ENCODE measurements around the gene HPSE. TPM values are rescaled to one million over a fixed set of nuclear protein-coding genes. Genes with fewer than 3 reads are reported as not detected.

HPSE gene
- total and polyA plus RNA-seq, 4 donors = 0.43 to 4.7 (median 1.0) TPM

- TF ChIP-seq FOXA2 (IDR thresholded peaks at IDR 0.05) (no peak), SP1 (IDR thresholded peaks at IDR 0.05) (no peak), HNF4A (conservative IDR thresholded peaks at IDR 0.05) (no peak)
These were observed 18.0 kb downstream of the HPSE start (continued) for GRCh38 chr4:83316459-83317165.

DNA sequence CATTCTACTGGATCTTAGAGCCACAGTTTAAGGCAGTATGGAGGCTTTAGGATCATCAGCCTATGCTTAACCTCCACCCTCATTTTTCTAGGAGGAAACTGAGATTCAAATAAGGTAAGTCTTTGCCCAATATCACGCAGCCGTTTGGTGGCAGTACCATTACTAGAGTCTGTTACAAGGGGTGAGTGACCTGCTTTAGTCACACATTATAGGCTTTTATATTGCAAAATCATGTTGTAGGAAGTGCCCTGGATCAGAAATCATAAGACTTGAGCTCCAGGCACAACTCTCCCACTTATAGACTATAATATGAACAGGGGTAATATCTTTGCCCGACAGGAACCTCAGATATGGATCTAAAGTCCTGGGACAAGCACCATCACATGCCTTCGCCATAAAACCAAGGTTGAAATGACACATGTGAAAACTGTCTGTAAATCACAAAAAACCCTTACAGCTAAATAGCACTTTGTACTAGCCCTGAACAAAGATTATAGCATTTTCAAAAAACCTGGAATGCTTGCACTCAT lies 19.2 kb downstream of the HPSE start:
- whole genome bisulfite sequencing = 91% methylated on average over 4 of the region's 4 CpGs
- no peak overlapping the region for H3K27ac ChIP-seq (ENCODE audit: low read depth in 1 of 2, low read length in 2 of 2)
- no peaks in the 10 kb centered on the region for H3K36me3 ChIP-seq (ENCODE audit: control insufficient read depth in 4 of 4, insufficient read depth in 3 of 4, low read depth in 1 of 4, low read length in 3 of 4)
- no peaks in the 10 kb centered on the region for H3K4me1 ChIP-seq (ENCODE audit: control insufficient read depth in 4 of 4, insufficient read depth in 4 of 4, low read length in 3 of 4)
- no peaks in the 10 kb centered on the region for H3K9me3 ChIP-seq (ENCODE audit: control insufficient read depth in 4 of 4, low read length in 3 of 4)
- no peak overlapping the region for H3K9ac ChIP-seq (ENCODE audit: low read depth in 1 of 2, low read length in 2 of 2)
- DNase-seq (ENCODE audit: low spot score) = no peak
- TF ChIP-seq NR2F2 (IDR thresholded peaks at IDR 0.05) (no peak), RXRA (IDR thresholded peaks at IDR 0.05) (no peak), YY1 (IDR thresholded peaks at IDR 0.05) (no peak), MAX (IDR thresholded peaks at IDR 0.05) (no peak), JUND (IDR thresholded peaks at IDR 0.05) (no peak), GABPA (IDR thresholded peaks at IDR 0.05 in 1 of 2, conservative IDR thresholded peaks at IDR 0.05 in 1 of 2) (no peak), EGR1 (IDR thresholded peaks at IDR 0.05; ENCODE audit: low read depth in 2 of 2) (no peak), FOXA1 (IDR thresholded peaks at IDR 0.05) (no peak)
- no peaks in the 10 kb centered on the region for H3K27me3 ChIP-seq (ENCODE audit: control insufficient read depth in 4 of 4, insufficient read depth in 4 of 4, low read length in 3 of 4)
- H3K4me3 ChIP-seq (ENCODE audit: low read depth in 1 of 3, low read length in 3 of 3) = no peak overlapping the region

DNA sequence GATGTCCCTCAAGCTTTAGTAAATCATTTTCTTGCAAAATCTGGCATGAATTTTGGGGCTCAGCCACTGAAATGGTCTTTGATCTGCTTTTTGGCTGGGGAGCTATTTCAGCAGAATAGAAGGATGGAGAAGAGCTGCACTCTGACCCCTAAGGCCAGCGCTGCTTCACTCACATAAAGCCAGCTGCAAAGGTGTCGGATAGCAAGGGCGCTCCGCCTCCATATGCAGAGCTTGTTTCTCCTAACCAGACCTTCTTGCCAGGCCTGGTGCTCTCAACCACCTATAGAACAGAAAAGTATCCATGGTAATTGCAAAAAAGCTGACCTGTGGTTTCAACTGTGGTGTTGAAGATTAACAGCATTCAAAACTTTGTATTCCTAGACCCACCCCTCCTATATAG lies 26.0 kb downstream of the HPSE start:
- no peak overlapping the region for H3K9ac ChIP-seq (ENCODE audit: low read depth in 1 of 2, low read length in 2 of 2)
- no peaks in the 10 kb centered on the region for H3K4me1 ChIP-seq (ENCODE audit: control insufficient read depth in 4 of 4, insufficient read depth in 4 of 4, low read length in 3 of 4)
- 73% methylated on average over 4 of the region's 4 CpGs for WGBS
- no peak overlapping the region for H3K27ac ChIP-seq (ENCODE audit: low read depth in 1 of 2, low read length in 2 of 2)
- no peak for DNase-seq (ENCODE audit: low spot score)
- no peaks in the 10 kb centered on the region for H3K36me3 ChIP-seq (ENCODE audit: control insufficient read depth in 4 of 4, insufficient read depth in 3 of 4, low read depth in 1 of 4, low read length in 3 of 4)
- no peaks in the 10 kb centered on the region for H3K9me3 ChIP-seq (ENCODE audit: control insufficient read depth in 4 of 4, low read length in 3 of 4)
- TF ChIP-seq CTCF (IDR thresholded peaks at IDR 0.05; ENCODE audit: low read depth, low read length, missing input control) = no peak
- TF ChIP-seq NR2F2 (IDR thresholded peaks at IDR 0.05) = no peak
- TF ChIP-seq RXRA (IDR thresholded peaks at IDR 0.05) = no peak
- TF ChIP-seq EGR1 (IDR thresholded peaks at IDR 0.05; ENCODE audit: low read depth in 2 of 2) = no peak
- no peak for TF ChIP-seq MAX (IDR thresholded peaks at IDR 0.05)
- no peak for TF ChIP-seq HNF4A (conservative IDR thresholded peaks at IDR 0.05)
- TF ChIP-seq SP1 (IDR thresholded peaks at IDR 0.05) = no peak
- TF ChIP-seq GABPA (IDR thresholded peaks at IDR 0.05 in 1 of 2, conservative IDR thresholded peaks at IDR 0.05 in 1 of 2) = no peak
- no peak for TF ChIP-seq FOXA2 (IDR thresholded peaks at IDR 0.05)
- TF ChIP-seq FOXA1 (IDR thresholded peaks at IDR 0.05) = no peak
- TF ChIP-seq ZBTB33 (IDR thresholded peaks at IDR 0.05) = no peak
- TF ChIP-seq TAF1 (conservative IDR thresholded peaks at IDR 0.05) = no peak
- TF ChIP-seq HNF4G (IDR thresholded peaks at IDR 0.05) = no peak
- TF ChIP-seq RAD21 (IDR thresholded peaks at IDR 0.05) = no peak
- TF ChIP-seq, protein P1, sequence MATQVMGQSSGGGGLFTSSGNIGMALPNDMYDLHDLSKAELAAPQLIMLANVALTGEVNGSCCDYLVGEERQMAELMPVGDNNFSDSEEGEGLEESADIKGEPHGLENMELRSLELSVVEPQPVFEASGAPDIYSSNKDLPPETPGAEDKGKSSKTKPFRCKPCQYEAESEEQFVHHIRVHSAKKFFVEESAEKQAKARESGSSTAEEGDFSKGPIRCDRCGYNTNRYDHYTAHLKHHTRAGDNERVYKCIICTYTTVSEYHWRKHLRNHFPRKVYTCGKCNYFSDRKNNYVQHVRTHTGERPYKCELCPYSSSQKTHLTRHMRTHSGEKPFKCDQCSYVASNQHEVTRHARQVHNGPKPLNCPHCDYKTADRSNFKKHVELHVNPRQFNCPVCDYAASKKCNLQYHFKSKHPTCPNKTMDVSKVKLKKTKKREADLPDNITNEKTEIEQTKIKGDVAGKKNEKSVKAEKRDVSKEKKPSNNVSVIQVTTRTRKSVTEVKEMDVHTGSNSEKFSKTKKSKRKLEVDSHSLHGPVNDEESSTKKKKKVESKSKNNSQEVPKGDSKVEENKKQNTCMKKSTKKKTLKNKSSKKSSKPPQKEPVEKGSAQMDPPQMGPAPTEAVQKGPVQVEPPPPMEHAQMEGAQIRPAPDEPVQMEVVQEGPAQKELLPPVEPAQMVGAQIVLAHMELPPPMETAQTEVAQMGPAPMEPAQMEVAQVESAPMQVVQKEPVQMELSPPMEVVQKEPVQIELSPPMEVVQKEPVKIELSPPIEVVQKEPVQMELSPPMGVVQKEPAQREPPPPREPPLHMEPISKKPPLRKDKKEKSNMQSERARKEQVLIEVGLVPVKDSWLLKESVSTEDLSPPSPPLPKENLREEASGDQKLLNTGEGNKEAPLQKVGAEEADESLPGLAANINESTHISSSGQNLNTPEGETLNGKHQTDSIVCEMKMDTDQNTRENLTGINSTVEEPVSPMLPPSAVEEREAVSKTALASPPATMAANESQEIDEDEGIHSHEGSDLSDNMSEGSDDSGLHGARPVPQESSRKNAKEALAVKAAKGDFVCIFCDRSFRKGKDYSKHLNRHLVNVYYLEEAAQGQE (IDR thresholded peaks at IDR 0.05) = no peak
- no peak overlapping the region for H3K4me3 ChIP-seq (ENCODE audit: low read depth in 1 of 3, low read length in 3 of 3)
- H3K27me3 ChIP-seq (ENCODE audit: control insufficient read depth in 4 of 4, insufficient read depth in 4 of 4, low read length in 3 of 4) = no peaks in the 10 kb centered on the region

All from liver (tissue), 9 donors.